Small intestine (tissue), 7 donors: ENCODE measurements around the gene RUSC2. TPM values are rescaled to one million over a fixed set of nuclear protein-coding genes. Genes with fewer than 3 reads are reported as not detected.
A peak's percentile ranks its signal among the peaks of the same experiment; 100 is the strongest.

Source experiments
- DNase-seq, 2 donors: peaks; one replicate each; pipeline versions ENCODE4 v3.0.0 to v3.0.0-alpha.2; 2013
- FAIRE-seq: peaks from 2 replicates; lab custom pipeline; 2012; peaks lifted over from hg19 to GRCh38; lab: Jason Lieb, UNC
- H3K27ac ChIP-seq, 3 donors: one replicate each; pipeline ENCODE4 v1.5.1; 2013; ENCODE audit warnings: low read length in 2 of 3, mild to moderate bottlenecking in 2 of 3, control low read depth in 1 of 3, inconsistent platforms in 1 of 3, low read depth in 1 of 3, moderate library complexity in 1 of 3
- H3K27me3 ChIP-seq, 3 donors: one replicate each; pipeline ENCODE4 v1.6.1; 2013; ENCODE audit warnings: low read length in 3 of 3, inconsistent platforms in 1 of 3; ENCODE audit not compliant: control insufficient read depth in 3 of 3, insufficient read depth in 3 of 3
- H3K36me3 ChIP-seq, 3 donors: one replicate each; pipeline ENCODE4 v1.6.1; 2013; ENCODE audit warnings: low read length in 3 of 3, inconsistent platforms in 1 of 3, low read depth in 1 of 3, mild to moderate bottlenecking in 1 of 3, moderate library complexity in 1 of 3; ENCODE audit not compliant: control insufficient read depth in 3 of 3, insufficient read depth in 2 of 3
- H3K4me1 ChIP-seq, 3 donors: one replicate each; pipeline ENCODE4 v1.6.1; 2013; ENCODE audit warnings: low read length in 2 of 3, inconsistent platforms in 1 of 3, low read depth in 1 of 3, mild to moderate bottlenecking in 1 of 3, moderate library complexity in 1 of 3; ENCODE audit not compliant: control insufficient read depth in 3 of 3, insufficient read depth in 2 of 3
- H3K4me3 ChIP-seq, 3 donors: one replicate each; pipeline ENCODE4 v1.5.1; 2013; ENCODE audit warnings: low read length in 3 of 3, control low read depth in 1 of 3, inconsistent platforms in 1 of 3, low read depth in 1 of 3, mild to moderate bottlenecking in 1 of 3, moderate library complexity in 1 of 3
- H3K9me3 ChIP-seq, 2 donors: one replicate each; pipeline ENCODE4 v1.6.1; 2013; ENCODE audit warnings: low read depth in 1 of 2, low read length in 1 of 2; ENCODE audit not compliant: control insufficient read depth in 2 of 2, insufficient read depth in 1 of 2
- whole genome bisulfite sequencing, 3 donors: extraction: QIAGEN DNeasy Blood & Tissue Kit; methylation state at CpG; one replicate each; pipeline ENCODE4 v1.1.7; 2013; 5-methylcytosine and 5-hydroxymethylcytosine counted together
- polyA plus RNA-seq, 4 donors: library from polyadenylated mRNA; stranded (reverse) in 3 of 4; unstranded in 1 of 4; fragments of 200-250 nt in 3 of 4; fragments of 120-200 nt in 1 of 4; gene quantifications; one replicate each; pipeline versions ENCODE4 v1.2.1 to v1.2.3, GENCODE V29; 2013
- donor health status: healthy with polysubstance abuse.
- donor health status: control.
- donor health status: control.
- donor health status: Bipolar disorder and iron deficiency.
- donor health status: healthy.

The RUSC2 gene
- polyA plus RNA-seq, 4 donors, result 2.2 to 8.9 (median 5.2) TPM

- H3K27ac ChIP-seq, result peak overlapping the region in 2 of 3 donors; percentile 63 to 83
- no peak for DNase-seq
- H3K4me3 ChIP-seq, result no peak overlapping the region
- whole genome bisulfite sequencing, 3 donors, result 28 to 35% (median 34%) methylated on average over 1 of the region's 1 CpG
- no peaks in the 10 kb centered on the region for H3K36me3 ChIP-seq
- no peaks in the 10 kb centered on the region for H3K9me3 ChIP-seq
- peaks cover 0 to 16% (median 10%) of the 10 kb centered on the region in 3 donors for H3K4me1 ChIP-seq
- FAIRE-seq, result no peak
- H3K27me3 ChIP-seq, result no peaks in the 10 kb centered on the region
Observed at GRCh38 chr9:35511453-35511852, 21.5 kb downstream of the RUSC2 start.

- Histone ChIP-seq H3K36me3 (no peaks in the 10 kb centered on the region), H3K9me3 (no peaks in the 10 kb centered on the region), H3K27ac (no peak overlapping the region), H3K4me1 (peaks cover 0 to 12% (median 9%) of the 10 kb centered on the region in 3 donors), H3K27me3 (no peaks in the 10 kb centered on the region), H3K4me3 (no peak overlapping the region)
- no peak for DNase-seq
- FAIRE-seq, result no peak
- WGBS, 3 donors, result 93 to 96% (median 93%) methylated on average over 7 of the region's 7 CpGs
Observed at GRCh38 chr9:35515766-35516165, 25.9 kb downstream of the RUSC2 start.

GRCh38 chr9:35516479-35516878, 26.6 kb downstream of the RUSC2 start:
- peak overlapping the region in 1 of 3 donors; percentile 11 for H3K27ac ChIP-seq
- H3K36me3 ChIP-seq, result no peaks in the 10 kb centered on the region
- DNase-seq, result no peak
- H3K4me1 ChIP-seq, result peaks cover 0 to 9% (median 6%) of the 10 kb centered on the region in 3 donors
- H3K9me3 ChIP-seq, result no peaks in the 10 kb centered on the region
- 39 to 76% (median 52%) methylated on average over 1 of the region's 1 CpG for WGBS, 3 donors
- no peaks in the 10 kb centered on the region for H3K27me3 ChIP-seq
- FAIRE-seq, result no peak
- H3K4me3 ChIP-seq, result no peak overlapping the region

- Histone ChIP-seq H3K4me1 (peaks cover 0 to 9% (median 3%) of the 10 kb centered on the region in 3 donors), H3K9me3 (no peaks in the 10 kb centered on the region), H3K27me3 (no peaks in the 10 kb centered on the region), H3K27ac (peak overlapping the region in 2 of 3 donors; percentile 21 to 52), H3K36me3 (no peaks in the 10 kb centered on the region), H3K4me3 (no peak overlapping the region)
- DNase-seq (no peak), FAIRE-seq (no peak)
- 79 to 89% (median 82%) methylated on average over 3 of the region's 3 CpGs for WGBS, 3 donors
Observed at GRCh38 chr9:35517131-35517530, 27.2 kb downstream of the RUSC2 start.

- WGBS, 3 donors, result 90 to 98% (median 93%) methylated on average over 3 of the region's 3 CpGs
- H3K9me3 ChIP-seq, result no peaks in the 10 kb centered on the region
- H3K36me3 ChIP-seq, result no peaks in the 10 kb centered on the region
- H3K27me3 ChIP-seq, result no peaks in the 10 kb centered on the region
- H3K4me1 ChIP-seq, result peaks cover 0 to 9% (median 3%) of the 10 kb centered on the region in 3 donors
- FAIRE-seq (no peak), DNase-seq (no peak)
- H3K27ac ChIP-seq, result peak overlapping the region in 2 of 3 donors; percentile 21 to 47
- no peak overlapping the region for H3K4me3 ChIP-seq
Observed at GRCh38 chr9:35517552-35518224, 27.8 kb downstream of the RUSC2 start.

- H3K9me3 ChIP-seq, result no peaks in the 10 kb centered on the region
Observed at GRCh38 chr9:35518225-35518821, 28.4 kb downstream of the RUSC2 start.

GRCh38 chr9:35518981-35519679, 29.2 kb downstream of the RUSC2 start:
- peaks cover 0 to 9% (median 3%) of the 10 kb centered on the region in 3 donors for H3K4me1 ChIP-seq
- 72 to 86% (median 81%) methylated on average over 5 of the region's 5 CpGs for WGBS, 3 donors

More at GRCh38 chr9:35518225-35518821, 28.4 kb downstream of the RUSC2 start:
- H3K27ac ChIP-seq, result peak overlapping the region in 1 of 3 donors; percentile 77
- H3K4me1 ChIP-seq, result peaks cover 0 to 9% (median 3%) of the 10 kb centered on the region in 3 donors
- H3K36me3 ChIP-seq, result no peaks in the 10 kb centered on the region
- FAIRE-seq (no peak), DNase-seq (no peak)
- no peak overlapping the region for H3K4me3 ChIP-seq
- 59 to 77% (median 66%) methylated on average over 4 of the region's 4 CpGs for WGBS, 3 donors
- H3K27me3 ChIP-seq, result no peaks in the 10 kb centered on the region

GRCh38 chr9:35519692-35520363, 29.9 kb downstream of the RUSC2 start:
- DNase-seq (no peak), FAIRE-seq (no peak)
- Histone ChIP-seq H3K4me1 (peaks cover 0 to 9% (median 3%) of the 10 kb centered on the region in 3 donors), H3K9me3 (no peaks in the 10 kb centered on the region), H3K27ac (peak overlapping the region in 1 of 3 donors; percentile 55), H3K36me3 (no peaks in the 10 kb centered on the region), H3K27me3 (no peaks in the 10 kb centered on the region), H3K4me3 (no peak overlapping the region)
- 87 to 89% (median 88%) methylated on average over 1 of the region's 1 CpG for WGBS, 3 donors

More at GRCh38 chr9:35518981-35519679, 29.2 kb downstream of the RUSC2 start:
- peak overlapping the region in 1 of 3 donors; percentile 77 for H3K27ac ChIP-seq
- FAIRE-seq (no peak), DNase-seq (no peak)
- no peaks in the 10 kb centered on the region for H3K9me3 ChIP-seq
- H3K36me3 ChIP-seq, result no peaks in the 10 kb centered on the region
- no peak overlapping the region for H3K4me3 ChIP-seq
- H3K27me3 ChIP-seq, result no peaks in the 10 kb centered on the region
